Measurements from ENCODE around the gene ARRDC2.

The ARRDC2 gene

GRCh38 chr19:17993076-17993813 lies 14.7 kb upstream of the ARRDC2 start:
- TF ChIP-seq, protein P1, sequence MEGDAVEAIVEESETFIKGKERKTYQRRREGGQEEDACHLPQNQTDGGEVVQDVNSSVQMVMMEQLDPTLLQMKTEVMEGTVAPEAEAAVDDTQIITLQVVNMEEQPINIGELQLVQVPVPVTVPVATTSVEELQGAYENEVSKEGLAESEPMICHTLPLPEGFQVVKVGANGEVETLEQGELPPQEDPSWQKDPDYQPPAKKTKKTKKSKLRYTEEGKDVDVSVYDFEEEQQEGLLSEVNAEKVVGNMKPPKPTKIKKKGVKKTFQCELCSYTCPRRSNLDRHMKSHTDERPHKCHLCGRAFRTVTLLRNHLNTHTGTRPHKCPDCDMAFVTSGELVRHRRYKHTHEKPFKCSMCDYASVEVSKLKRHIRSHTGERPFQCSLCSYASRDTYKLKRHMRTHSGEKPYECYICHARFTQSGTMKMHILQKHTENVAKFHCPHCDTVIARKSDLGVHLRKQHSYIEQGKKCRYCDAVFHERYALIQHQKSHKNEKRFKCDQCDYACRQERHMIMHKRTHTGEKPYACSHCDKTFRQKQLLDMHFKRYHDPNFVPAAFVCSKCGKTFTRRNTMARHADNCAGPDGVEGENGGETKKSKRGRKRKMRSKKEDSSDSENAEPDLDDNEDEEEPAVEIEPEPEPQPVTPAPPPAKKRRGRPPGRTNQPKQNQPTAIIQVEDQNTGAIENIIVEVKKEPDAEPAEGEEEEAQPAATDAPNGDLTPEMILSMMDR (IDR thresholded peaks at IDR 0.05; ENCODE audit: borderline replicate concordance, insufficient read depth, low read depth, low read length): no peak

DNA sequence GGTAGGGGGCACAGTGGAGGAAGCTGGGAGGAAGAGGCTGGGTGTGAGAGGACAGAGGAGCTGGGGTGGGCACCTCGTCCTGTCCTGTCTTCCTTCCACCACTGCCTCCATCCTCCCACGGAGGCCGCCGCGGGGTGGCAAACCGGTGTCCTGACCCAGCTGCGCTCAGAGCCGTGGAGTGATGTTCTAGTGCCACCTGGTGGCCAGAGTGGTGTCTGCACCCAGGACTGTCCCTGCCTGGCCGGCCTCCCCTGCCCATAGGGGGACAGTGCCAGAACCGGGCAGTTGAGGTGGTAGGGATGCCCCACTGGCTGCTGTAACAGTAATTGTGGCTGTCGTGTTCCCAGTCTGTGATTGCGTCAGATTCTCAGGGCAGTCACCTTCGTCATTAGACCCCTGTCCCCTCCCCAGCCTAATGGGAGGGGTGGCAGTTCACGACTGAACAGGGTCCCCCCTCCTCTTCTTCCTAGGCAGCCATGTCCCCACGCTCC lies 11.1 kb upstream of the ARRDC2 start:
- TF ChIP-seq, protein P1 (IDR thresholded peaks at IDR 0.05; ENCODE audit: borderline replicate concordance, insufficient read depth, low read depth, low read length): peak; percentile 98
- H3K4me3 ChIP-seq (ENCODE audit: low read depth, low read length): no peak overlapping the region

More at GRCh38 chr19:17993076-17993813, 14.7 kb upstream of the ARRDC2 start:
- no peak overlapping the region for H3K4me3 ChIP-seq (ENCODE audit: low read depth, low read length)

GRCh38 chr19:17997969-17998826 lies 9.8 kb upstream of the ARRDC2 start:
- no peak overlapping the region for H3K4me3 ChIP-seq (ENCODE audit: low read depth, low read length)
- TF ChIP-seq, protein P1 (IDR thresholded peaks at IDR 0.05; ENCODE audit: borderline replicate concordance, insufficient read depth, low read depth, low read length): 0 out of 2 replicates have a peak, but pooled peaks have one; percentile 20

DNA sequence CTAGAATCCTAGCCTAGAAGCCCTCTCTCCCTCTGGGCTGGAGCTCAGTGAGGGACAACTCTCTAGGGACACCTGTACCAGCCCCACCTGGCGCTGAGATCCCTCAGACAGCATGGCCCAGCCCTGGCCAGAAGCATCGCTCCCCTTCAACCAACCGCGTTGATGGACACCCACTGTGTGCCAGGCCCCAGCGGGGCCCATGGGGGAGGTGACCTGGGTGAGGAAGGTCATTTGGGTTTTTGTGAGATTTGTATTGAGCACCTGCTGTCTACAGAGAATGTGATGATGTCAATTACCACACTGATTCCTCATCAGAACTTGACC lies 9.2 kb upstream of the ARRDC2 start:
- TF ChIP-seq, protein P1 (IDR thresholded peaks at IDR 0.05; ENCODE audit: borderline replicate concordance, insufficient read depth, low read depth, low read length): no peak
- no peak overlapping the region for H3K4me3 ChIP-seq (ENCODE audit: low read depth, low read length)

DNA sequence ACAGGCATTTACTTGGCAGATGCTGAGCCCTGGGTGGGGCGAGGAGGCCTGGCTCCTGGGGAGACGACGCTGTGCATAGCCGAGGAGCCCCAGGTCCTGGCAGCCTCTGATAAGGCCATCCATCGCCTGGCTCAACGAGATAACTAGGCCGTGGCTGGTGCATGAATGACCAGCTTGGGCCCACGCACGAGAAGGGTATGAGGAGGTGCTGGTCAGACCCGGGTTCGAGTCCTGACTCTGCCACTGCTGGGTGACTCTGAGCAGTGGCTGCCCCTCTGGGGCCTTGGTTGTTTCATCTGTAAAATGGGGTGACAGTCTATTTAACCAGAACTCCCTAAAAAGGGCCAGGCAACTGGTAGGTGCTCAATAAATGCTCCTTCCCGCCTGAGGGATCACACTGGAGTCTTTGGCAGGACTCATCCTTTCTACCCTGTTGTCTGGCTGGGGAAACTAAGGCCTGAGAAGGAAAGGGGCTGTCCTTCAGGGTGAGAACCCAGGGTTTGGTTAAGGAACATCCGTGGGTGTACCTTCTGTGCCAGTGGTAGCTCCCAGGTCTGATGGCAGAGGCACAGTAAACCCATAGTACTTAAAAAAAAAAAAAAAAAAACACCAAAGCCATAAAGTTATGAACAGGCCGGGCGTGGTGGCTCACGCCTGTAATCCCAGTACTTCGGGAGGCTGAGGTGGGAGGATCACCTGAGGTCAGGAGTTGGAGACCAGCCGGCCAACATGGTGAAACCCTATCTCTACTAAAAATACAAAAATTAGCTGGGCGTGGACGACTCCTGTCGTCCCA lies 8.1 kb upstream of the ARRDC2 start:
- TF ChIP-seq, protein P1 (IDR thresholded peaks at IDR 0.05; ENCODE audit: borderline replicate concordance, insufficient read depth, low read depth, low read length): no peak
- H3K4me3 ChIP-seq (ENCODE audit: low read depth, low read length): no peak overlapping the region

- TF ChIP-seq, protein P1 (IDR thresholded peaks at IDR 0.05; ENCODE audit: borderline replicate concordance, insufficient read depth, low read depth, low read length): no peak
- peak overlapping the region; percentile 52 for H3K4me3 ChIP-seq (ENCODE audit: low read depth, low read length)
These were observed 7.5 kb upstream of the ARRDC2 start for GRCh38 chr19:18000480-18000914.

Data from GM12875 (cell line).